HEK293 (cell line): ENCODE measurements around the gene TMEM185B.
A peak's percentile ranks its signal among the peaks of the same experiment; 100 is the strongest.
"Not testable (repeated sequence)": the region's sequence is repeated elsewhere in the genome, so short reads cannot be mapped to it uniquely, and the experiment has no call there.

Source experiments
- CTCF ChIA-PET: fragments of 350-600 bp; formaldehyde crosslinking; extraction: SDS; loops from one replicate; lab custom pipeline; 2021; ENCODE audit warnings: antibody characterized with exemption; lab: Yijun Ruan, JAX
- POLR2A ChIA-PET: fragments of 300-600 bp; formaldehyde crosslinking; extraction: SDS; loops from one replicate; lab custom pipeline; 2020; ENCODE audit warnings: antibody characterized with exemption, inconsistent platforms; lab: Yijun Ruan, JAX
- H3K27ac ChIP-seq: fragments of 200-500 bp; sonication (Bioruptor generic); 2 replicates; pipeline ENCODE4 v1.5.1; 2014; ENCODE audit warnings: low read depth, low read length, control low read depth, inconsistent platforms; ENCODE audit errors: extremely low read depth
- H3K36me3 ChIP-seq, 2 experiments: fragments of 200-500 bp in 1 of 2; sonication (Bioruptor generic) in 1 of 2; 1 replicate in 1 of 2; 2 replicates in 1 of 2; pipeline ENCODE4 v1.5.1; 2014 to 2017; ENCODE audit warnings: inconsistent platforms in 2 of 2, low read length in 2 of 2; ENCODE audit not compliant: control insufficient read depth in 2 of 2, insufficient read depth in 1 of 2
- H3K4me1 ChIP-seq: fragments of 200-500 bp; sonication (Bioruptor generic); 2 replicates; pipeline ENCODE4 v1.5.1; 2014; ENCODE audit warnings: mild to moderate bottlenecking, low read length, inconsistent platforms; ENCODE audit not compliant: control insufficient read depth, insufficient read depth
- H3K4me3 ChIP-seq: 2 replicates; pipeline ENCODE4 v1.5.1; 2011; ENCODE audit warnings: low read depth, mild to moderate bottlenecking, control low read depth, low read length, moderate library complexity
- H3K9me3 ChIP-seq: fragments of 200-500 bp; sonication (Bioruptor generic); 2 replicates; pipeline ENCODE4 v1.5.1; 2014; ENCODE audit warnings: low read depth, low read length, inconsistent platforms; ENCODE audit not compliant: control insufficient read depth, insufficient read depth
- ATF2 ChIP-seq: fragments of 450-650 bp; formaldehyde crosslinking; IDR thresholded peaks from 2 replicates; pipeline ENCODE4 v1.5.1; 2016; ENCODE audit warnings: missing biosample characterization, missing genetic modification characterization, low read depth
- BCL11A ChIP-seq: fragments of 450-650 bp; formaldehyde crosslinking; IDR thresholded peaks from 2 replicates; pipeline ENCODE4 v1.5.1; 2016; ENCODE audit warnings: low read depth, missing biosample characterization, missing genetic modification characterization
- KLF7 ChIP-seq: fragments of 450-650 bp; formaldehyde crosslinking; IDR thresholded peaks from 2 replicates; pipeline ENCODE4 v1.5.1; 2016; ENCODE audit warnings: missing biosample characterization, missing genetic modification characterization, borderline replicate concordance
- MEIS1 ChIP-seq: sonication (generic); formaldehyde crosslinking; IDR thresholded peaks from 2 replicates; pipeline ENCODE4 v1.8.1; 2022; ENCODE audit warnings: missing genetic modification reagents, mild to moderate bottlenecking, borderline replicate concordance
- SCRT2 ChIP-seq: fragments of 450-650 bp; formaldehyde crosslinking; IDR thresholded peaks from 2 replicates; pipeline ENCODE4 v1.5.1; 2016; ENCODE audit warnings: missing biosample characterization, missing genetic modification characterization
- TCF7L2 ChIP-seq: IDR thresholded peaks from 2 replicates; pipeline ENCODE4 v1.6.1; 2011; ENCODE audit warnings: low read depth, mild to moderate bottlenecking, inconsistent platforms, low read length, moderate library complexity, borderline replicate concordance
- ZNF155 ChIP-seq: fragments of 450-650 bp; formaldehyde crosslinking; IDR thresholded peaks from 2 replicates; pipeline ENCODE4 v1.5.1; 2016; ENCODE audit warnings: missing biosample characterization, missing genetic modification characterization
- ZNF214 ChIP-seq: fragments of 450-650 bp; formaldehyde crosslinking; IDR thresholded peaks from 2 replicates; pipeline ENCODE4 v1.5.1; 2017; ENCODE audit warnings: missing biosample characterization, mild to moderate bottlenecking, missing genetic modification characterization, borderline replicate concordance
- ZNF302 ChIP-seq: fragments of 450-650 bp; formaldehyde crosslinking; IDR thresholded peaks from 2 replicates; pipeline ENCODE4 v1.5.1; 2016; ENCODE audit warnings: missing biosample characterization, missing genetic modification characterization, low read depth
- ZNF335 ChIP-seq: fragments of 450-650 bp; formaldehyde crosslinking; conservative IDR thresholded peaks from 2 replicates; pipeline ENCODE4 v1.5.1; 2016; ENCODE audit warnings: missing biosample characterization, missing genetic modification characterization
- ZNF48 ChIP-seq: fragments of 450-650 bp; formaldehyde crosslinking; IDR thresholded peaks from 2 replicates; pipeline ENCODE4 v1.5.1; 2016; ENCODE audit warnings: missing biosample characterization, missing genetic modification characterization
- ZNF514 ChIP-seq: fragments of 450-650 bp; formaldehyde crosslinking; IDR thresholded peaks from 2 replicates; pipeline ENCODE4 v1.5.1; 2016; ENCODE audit warnings: missing biosample characterization, missing genetic modification characterization
- ZNF747 ChIP-seq: fragments of 450-650 bp; formaldehyde crosslinking; IDR thresholded peaks from 2 replicates; pipeline ENCODE4 v1.5.1; 2016; ENCODE audit warnings: missing biosample characterization, missing genetic modification characterization
- TF ChIP-seq, protein P1 (sequence below): fragments of 450-650 bp; formaldehyde crosslinking; IDR thresholded peaks from 2 replicates; pipeline ENCODE4 v1.5.1; 2017; ENCODE audit warnings: missing biosample characterization, missing genetic modification characterization

Gene TMEM185B

GRCh38 chr2:120204022-120204405, 19.2 kb downstream of the TMEM185B start:
- ChIA-PET CTCF (interaction anchor here (0.9 to 1.4 kb wide), 2 partner anchors 15 to 29 kb away, joined by 4 read pairs; no protein-coding TSS in a partner anchor), POLR2A (no interaction called here)
- no peaks in the 10 kb centered on the region for H3K36me3 ChIP-seq
- H3K9me3 ChIP-seq = no peaks in the 10 kb centered on the region
- H3K4me1 ChIP-seq = no peaks in the 10 kb centered on the region
- no peak overlapping the region for H3K27ac ChIP-seq
- H3K4me3 ChIP-seq = no peak overlapping the region
- TF ChIP-seq ZNF514 (tag by site-specific recombination) (no peak), SCRT2 (tag by site-specific recombination) (0 out of 2 replicates have a peak, but pooled peaks have one; percentile 19), TCF7L2 (no peak), ZNF302 (no peak)

GRCh38 chr2:120203251-120204021, 19.8 kb downstream of the TMEM185B start:
- TF ChIP-seq ZNF155 (tag by site-specific recombination) (no peak), ZNF214 (tag by site-specific recombination) (no peak), ZNF48 (tag by site-specific recombination) (no peak), ZNF747 (tag by site-specific recombination) (no peak), ATF2 (tag by site-specific recombination) (no peak), KLF7 (tag by site-specific recombination) (no peak), BCL11A (tag by site-specific recombination) (no peak)
- TF ChIP-seq, all 188 proteins: peak for 0
- H3K36me3 ChIP-seq = no peaks in the 10 kb centered on the region
- H3K4me3 ChIP-seq = no peak overlapping the region
- no peaks in the 10 kb centered on the region for H3K9me3 ChIP-seq
- CTCF ChIA-PET = interaction anchor here (0.9 to 1.2 kb wide), 2 partner anchors 16 to 74 kb away, joined by 3 to 4 read pairs; no protein-coding TSS in a partner anchor
- H3K4me1 ChIP-seq = no peaks in the 10 kb centered on the region
- H3K27ac ChIP-seq = no peak overlapping the region
- POLR2A ChIA-PET = no interaction called here

DNA sequence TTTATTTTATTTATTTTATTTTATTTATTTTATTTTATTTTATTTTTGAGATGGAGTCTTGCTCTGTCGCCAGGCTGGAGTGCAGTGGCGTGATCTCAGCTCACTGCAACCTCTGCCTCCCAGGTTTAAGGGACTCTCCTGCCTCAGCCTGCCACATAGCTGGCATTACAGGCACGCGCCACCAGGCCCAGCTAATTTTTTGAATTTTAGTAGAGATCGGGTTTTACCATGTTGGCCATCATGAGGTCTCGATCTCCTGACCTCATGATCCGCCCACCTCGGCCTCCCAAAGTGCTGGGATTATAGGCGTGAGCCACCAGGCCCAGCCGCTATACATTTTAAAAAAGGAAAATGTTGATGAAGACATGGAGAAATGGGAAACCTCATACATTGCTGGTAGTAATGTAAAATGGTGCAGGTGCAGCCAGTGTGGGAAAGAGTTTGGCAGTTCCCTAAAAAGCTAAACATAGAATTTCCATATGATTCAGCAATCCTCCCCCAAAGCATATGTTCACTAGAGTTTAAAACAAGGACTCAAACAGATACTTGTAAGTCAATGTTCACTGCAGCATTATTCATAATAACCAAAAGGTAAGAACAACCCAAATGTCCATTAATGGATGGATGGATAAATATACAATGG, 23.3 kb downstream of the TMEM185B start:
- H3K36me3 ChIP-seq, H3K27ac ChIP-seq, H3K4me3 ChIP-seq, H3K4me1 ChIP-seq, POLR2A ChIA-PET, H3K9me3 ChIP-seq: not testable (repeated sequence)
- CTCF ChIA-PET = interaction anchor here (0.7 to 0.9 kb wide), 2 partner anchors 24 to 226 kb away, joined by 3 to 5 read pairs; no protein-coding TSS in a partner anchor

DNA sequence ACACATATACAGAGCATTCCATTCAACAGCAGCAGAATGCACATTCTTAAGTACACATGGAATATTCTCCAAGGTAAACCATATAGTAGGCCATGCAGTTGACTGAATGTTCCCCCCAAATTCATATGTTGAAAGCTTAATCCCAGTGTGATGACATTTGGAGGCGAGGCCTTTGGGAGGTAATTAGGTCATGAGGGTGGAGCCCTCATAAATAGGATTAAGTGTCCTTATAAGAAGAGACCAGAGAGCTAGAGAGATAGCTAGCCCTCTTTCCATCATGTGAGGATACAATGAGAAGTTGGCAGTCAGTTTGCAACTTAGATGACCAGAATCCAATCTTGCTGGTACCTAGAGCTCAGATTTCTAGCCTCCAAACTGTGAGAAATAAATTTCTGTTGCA, 27.6 kb downstream of the TMEM185B start:
- Histone ChIP-seq H3K4me1 (no peaks in the 10 kb centered on the region), H3K36me3 (no peaks in the 10 kb centered on the region), H3K4me3 (no peak overlapping the region), H3K9me3 (no peaks in the 10 kb centered on the region), H3K27ac (no peak overlapping the region)
- POLR2A ChIA-PET = no interaction called here
- TF ChIP-seq MEIS1 (CRISPR knock-in tag) (no peak), ZNF335 (no peak)
- TF ChIP-seq, protein P1, sequence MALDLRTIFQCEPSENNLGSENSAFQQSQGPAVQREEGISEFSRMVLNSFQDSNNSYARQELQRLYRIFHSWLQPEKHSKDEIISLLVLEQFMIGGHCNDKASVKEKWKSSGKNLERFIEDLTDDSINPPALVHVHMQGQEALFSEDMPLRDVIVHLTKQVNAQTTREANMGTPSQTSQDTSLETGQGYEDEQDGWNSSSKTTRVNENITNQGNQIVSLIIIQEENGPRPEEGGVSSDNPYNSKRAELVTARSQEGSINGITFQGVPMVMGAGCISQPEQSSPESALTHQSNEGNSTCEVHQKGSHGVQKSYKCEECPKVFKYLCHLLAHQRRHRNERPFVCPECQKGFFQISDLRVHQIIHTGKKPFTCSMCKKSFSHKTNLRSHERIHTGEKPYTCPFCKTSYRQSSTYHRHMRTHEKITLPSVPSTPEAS (tag by site-specific recombination) = no peak
- CTCF ChIA-PET = no interaction called here
